Effector CD8-positive, alpha-beta T cell (primary cell): ENCODE measurements around the gene SLC29A1.
A peak's percentile ranks its signal among the peaks of the same experiment; 100 is the strongest.

Experiments
- DNase-seq: peaks from one replicate; lab custom pipeline; 2025; lab: John Stamatoyannopoulos, UW

Gene SLC29A1

DNA sequence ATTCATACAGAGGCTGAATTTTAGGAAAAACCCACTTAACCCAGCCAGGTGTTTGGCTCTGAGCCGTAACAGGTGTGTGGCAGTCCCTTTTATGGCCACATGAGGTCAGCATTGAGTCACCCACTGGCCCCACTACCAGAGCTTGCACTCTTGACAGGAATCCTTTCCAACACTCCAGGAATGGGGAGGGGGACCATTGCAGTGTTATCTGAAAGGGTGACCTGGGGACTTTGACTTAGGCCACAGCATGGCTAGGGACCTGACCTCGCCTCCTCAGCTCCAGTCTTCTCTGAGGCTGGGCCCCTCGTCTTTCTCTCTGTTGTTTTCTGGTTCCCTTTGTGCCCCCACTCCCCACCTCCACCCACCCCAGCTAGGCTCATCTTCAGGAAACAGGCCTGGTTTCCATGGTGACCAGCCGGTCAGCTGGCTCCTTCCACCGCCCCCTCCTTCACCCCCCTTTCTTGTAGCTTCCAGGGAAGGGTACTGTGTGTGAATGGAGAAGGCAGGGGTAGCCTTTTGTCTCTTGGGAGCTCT lies 44.8 kb downstream of the SLC29A1 start:
- peak; percentile 35 for DNase-seq

DNA sequence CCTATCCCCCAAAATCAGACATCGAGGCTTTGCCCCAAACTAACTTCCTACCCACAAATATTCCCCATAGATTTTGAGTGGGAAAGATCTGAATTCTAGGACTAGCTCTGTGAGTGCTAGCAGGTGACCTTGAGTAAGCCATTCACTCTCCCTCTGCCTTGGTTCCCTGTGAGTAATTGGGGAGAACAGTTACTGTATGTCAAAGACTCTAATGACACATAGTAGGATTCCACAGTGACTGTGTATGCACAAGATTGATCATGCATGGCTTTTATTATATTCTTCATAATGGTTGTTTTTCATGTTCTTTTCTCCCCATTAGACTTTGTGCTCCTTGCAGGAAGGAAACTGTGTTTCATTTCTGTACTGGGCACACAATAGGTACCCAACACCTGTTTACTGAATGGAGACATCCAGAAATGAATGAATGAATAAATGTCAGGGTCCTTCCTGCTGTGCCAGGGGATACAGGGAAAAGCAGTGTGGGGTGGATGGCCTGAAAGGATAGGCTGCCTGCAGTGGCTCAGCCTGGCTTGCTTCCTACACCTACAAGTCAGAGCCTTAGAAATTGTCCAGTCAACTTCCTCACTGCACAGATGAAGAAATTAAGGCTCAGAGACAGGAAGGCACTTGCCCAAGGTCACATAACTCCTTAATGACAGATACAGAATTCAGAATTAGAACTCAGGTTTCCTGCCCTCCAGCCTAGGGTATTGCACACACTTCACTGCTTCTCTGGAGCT lies 46.0 kb downstream of the SLC29A1 start:
- DNase-seq, result no peak

DNA sequence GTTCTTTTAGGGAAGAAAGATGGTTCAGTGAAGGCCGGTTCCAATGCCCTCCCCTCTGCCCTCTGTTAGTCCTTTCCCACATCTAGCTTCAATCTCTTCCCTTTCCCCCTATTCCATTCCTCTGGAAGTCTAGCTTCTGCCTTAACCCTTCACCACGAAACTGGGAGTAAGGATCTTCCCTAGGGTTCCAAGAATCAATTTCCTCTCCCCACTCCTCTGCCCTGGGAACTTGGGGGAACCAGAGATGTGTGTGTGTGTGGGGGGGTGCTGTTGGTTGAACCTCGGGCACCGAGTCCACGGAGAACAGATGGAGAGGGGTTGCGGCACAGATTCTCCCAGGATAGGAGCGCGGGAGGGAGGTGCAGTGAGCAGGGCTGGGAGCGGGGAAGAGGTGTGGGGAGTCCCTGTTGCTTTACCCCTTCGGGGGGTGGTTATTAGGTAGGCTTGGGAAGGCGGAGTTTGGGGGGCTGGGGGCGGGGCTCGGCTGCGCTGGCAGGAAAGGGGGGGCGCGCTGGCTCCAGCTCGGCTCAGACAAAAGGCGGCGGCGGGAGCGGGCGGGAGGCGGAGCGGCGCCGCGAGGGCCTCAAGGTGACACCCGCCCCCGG lies 46.6 kb downstream of the SLC29A1 start, which contains the start of gene TMEM151B:
Gene TMEM151B, plus strand, starts transcription at position 530 of the 605 bp plus-strand sequence. CDS start 293 bp downstream, outside the sequence.
- peak; percentile 51 for DNase-seq

DNA sequence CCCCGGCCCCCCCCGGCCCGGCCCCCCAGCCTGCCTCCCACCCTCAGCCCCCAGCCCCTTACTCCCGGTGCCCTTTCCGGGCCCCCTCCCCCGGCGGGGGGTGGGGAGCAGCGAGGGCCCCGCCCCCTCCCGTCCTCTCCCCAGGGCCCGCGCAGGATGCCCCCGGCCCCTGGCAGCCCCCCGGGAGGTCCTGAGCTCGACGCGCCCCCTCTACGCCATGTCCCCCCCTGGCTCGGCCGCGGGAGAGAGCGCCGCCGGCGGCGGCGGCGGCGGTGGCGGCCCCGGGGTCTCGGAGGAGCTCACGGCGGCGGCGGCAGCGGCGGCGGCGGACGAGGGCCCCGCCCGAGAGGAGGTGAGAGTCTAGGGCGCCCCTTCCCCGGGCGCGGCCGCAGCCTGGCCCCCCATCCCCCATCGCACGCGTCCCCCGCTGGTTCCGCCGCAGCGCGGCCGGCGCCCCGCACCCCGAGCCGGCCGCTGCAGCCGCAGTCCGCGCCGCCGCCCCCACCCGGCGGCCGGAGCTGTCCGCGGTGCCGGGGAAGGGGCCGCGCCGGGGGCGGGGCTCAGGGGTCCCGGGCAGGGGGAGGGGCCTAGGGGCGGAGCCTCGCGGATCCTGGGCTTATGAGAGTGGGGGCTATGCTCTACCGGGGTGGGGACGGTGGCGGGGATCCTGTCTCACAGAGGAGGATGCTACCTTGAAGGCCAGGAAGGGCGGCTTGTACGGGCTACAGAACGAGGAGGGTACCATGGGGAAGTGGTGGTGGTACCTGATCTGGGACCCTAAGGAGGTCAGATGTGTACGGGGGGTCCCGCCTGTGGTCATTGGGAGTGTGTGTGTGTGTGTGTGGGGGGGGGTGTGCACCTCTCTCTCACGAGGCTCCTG lies 47.4 kb downstream of the SLC29A1 start:
- no peak for DNase-seq

DNA sequence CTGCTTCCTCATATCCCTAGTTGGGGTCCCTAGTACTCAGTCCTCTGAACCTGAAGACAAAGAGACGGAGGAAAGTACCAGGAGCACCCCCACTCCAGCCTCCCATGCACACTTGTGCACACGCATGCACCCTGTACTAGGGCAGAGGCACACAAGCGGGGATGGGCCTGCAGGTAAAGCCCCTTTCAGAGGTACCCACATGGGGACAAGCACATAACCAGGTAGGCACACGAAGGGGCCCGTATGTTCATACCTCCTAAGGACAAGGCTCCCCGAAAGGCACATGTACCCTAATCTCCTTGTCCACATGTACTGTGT lies 48.0 kb downstream of the SLC29A1 start:
- no peak for DNase-seq

DNA sequence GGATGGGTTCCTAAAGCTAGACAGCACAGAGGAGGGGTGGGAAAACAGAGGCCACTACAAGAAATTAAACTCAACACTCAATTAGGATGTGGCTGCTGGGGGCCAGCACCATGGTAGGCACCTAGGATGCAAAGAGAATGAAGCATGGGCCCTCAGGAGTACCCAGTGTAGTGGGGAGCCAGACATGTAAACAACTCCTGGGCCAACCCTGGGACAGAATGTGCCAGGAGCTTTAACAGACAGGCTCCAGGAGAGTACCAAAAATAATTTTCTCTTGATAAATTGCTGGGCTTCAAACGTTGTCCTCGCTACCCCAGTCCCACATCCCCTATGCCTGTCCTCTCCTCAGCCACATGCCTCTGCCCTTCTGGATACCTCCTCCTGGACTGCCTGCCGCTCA lies 48.5 kb downstream of the SLC29A1 start:
- no peak for DNase-seq

DNA sequence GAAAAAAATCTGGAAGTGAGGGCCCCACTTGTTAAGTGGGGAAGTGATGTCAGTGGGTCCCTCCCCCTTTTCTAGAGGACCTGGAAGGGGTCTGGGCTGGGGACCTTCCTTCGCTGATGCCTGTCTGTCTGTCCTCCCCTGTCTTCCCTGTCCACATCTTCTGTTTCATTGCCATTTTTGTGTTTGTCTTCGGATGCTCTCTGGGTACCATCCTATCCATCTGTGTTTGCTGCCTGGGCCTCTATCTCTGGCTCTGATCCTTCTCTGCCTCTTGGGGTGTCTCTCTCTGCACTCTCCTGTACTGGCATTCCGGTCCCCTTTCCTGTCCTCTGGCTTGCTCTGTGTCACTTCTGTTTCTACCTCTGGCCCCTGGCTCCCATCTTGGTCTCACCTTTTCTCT lies 49.1 kb downstream of the SLC29A1 start:
- no peak for DNase-seq

DNA sequence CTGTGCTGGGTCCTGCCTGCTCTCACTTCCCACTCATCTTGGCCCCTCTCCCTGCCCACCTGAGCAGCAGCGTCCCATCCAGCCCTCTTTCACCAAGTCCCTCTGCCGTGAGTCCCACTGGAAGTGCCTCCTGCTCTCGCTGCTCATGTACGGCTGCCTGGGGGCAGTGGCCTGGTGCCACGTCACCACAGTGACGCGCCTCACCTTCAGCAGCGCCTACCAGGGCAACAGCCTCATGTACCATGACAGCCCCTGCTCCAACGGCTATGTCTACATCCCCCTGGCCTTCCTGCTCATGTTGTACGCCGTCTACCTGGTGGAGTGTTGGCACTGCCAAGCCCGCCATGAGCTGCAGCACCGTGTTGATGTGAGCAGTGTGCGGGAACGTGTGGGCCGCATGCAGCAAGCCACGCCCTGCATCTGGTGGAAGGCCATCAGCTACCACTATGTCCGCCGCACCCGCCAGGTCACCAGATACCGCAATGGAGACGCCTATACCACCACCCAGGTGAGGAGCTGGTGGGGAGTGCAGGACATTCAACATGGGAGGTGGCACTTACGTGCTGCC lies 49.7 kb downstream of the SLC29A1 start:
- no peak for DNase-seq

DNA sequence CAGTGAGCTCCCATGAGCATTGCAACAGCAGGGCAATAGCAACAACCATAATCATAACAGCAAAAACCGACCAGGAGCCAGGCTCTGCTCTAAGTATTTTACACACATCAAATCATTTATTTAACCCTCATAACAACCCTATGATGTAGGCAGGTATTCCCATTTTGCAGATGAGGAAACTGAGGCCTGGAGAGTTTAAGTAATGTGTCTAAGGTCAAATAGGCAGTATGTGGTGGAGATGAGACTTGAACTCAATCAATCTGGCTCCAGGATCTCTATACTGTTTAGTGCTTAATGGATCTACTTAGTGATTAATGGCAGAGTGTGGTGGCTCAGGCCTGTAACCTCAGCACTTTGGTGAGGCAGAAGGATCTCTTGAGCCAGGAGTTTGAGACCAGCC lies 50.2 kb downstream of the SLC29A1 start:
- DNase-seq, result no peak

DNA sequence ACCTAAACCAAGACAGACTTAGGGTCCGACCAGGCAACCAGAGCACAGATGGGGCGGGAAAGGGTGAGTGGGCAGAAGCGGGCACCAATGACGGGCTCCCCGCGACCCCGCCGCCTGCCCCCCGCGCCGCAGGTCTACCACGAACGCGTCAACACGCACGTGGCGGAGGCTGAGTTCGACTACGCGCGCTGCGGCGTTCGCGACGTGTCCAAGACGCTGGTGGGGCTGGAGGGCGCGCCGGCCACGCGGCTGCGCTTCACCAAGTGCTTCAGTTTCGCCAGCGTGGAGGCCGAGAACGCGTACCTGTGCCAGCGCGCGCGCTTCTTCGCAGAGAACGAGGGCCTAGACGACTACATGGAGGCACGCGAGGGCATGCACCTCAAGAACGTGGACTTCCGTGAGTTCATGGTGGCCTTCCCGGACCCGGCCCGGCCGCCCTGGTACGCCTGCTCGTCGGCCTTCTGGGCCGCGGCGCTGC lies 51.9 kb downstream of the SLC29A1 start:
- DNase-seq, result no peak

DNA sequence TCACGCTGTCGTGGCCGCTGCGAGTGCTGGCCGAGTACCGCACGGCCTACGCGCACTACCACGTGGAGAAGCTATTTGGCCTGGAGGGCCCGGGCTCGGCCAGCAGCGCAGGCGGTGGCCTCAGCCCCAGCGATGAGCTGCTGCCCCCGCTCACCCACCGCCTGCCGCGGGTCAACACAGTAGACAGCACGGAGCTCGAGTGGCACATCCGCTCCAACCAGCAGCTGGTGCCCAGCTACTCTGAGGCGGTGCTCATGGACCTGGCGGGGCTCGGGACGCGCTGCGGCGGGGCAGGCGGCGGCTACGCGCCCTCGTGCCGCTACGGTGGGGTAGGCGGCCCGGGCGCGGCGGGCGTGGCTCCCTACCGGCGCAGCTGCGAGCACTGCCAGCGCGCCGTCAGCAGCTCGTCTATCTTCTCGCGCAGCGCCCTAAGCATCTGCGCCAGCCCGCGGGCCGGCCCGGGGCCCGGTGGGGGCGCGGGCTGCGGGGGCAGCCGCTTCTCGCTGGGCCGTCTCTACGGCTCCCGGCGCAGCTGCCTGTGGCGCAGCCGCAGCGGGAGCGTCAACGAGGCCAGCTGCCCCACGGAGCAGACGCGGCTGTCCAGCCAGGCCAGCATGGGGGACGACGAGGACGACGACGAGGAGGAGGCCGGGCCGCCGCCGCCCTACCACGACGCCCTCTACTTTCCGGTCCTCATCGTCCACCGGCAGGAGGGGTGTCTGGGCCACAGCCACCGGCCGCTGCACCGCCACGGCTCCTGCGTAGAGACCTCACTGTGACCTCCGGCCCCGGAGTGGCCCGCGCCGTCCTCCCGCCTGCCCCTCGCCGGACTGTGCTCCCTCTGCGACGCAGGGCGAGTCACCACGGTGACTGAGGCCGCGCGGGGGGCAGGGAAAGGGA lies 52.6 kb downstream of the SLC29A1 start:
- no peak for DNase-seq

DNA sequence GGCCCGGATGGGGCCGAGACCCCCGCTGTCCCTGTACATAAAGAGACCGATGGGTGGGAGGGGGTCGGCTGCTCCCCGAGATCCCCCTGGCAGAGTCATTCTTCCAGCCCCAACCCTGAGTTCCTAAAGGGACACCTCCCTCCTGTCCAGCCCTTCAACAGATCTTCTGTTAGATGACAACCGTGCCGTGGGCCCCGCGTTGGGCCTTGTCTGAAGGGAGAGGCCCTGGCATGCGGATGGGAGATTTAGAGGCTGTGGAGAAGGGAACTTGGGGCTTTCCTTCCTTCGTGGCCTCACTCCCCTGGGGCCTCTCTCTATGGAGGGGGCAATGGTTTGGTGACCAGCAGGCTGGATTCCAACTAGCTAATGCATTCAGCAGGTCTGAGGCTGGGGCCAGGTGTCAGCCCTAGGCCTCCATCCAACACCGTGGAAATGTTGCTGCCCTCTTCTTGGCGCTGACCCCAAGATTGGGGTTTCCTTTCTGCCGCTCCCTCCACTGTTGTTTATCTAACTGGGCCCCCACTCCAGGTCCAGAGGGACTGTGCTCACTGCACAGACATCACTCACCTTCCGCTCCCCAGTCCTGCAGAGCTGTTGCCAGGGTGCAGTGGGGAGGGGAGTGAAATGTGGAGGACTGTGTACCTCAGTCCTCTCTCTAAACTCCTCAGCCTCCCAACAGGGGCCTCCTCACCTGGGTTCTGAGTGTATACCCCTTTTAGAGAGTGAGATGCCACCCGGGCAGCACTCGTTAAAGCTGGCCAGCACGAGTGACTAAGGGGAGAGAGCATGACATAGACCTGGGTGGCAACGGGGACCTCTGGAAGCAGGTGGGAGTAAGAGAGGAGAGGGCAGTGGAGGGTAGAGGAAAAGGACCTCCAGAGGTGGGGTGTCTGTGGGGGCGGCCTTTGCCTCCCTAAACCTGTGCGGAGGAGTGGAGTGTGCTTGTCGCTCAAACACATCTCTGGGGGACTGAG lies 53.6 kb downstream of the SLC29A1 start:
- no peak for DNase-seq

DNA sequence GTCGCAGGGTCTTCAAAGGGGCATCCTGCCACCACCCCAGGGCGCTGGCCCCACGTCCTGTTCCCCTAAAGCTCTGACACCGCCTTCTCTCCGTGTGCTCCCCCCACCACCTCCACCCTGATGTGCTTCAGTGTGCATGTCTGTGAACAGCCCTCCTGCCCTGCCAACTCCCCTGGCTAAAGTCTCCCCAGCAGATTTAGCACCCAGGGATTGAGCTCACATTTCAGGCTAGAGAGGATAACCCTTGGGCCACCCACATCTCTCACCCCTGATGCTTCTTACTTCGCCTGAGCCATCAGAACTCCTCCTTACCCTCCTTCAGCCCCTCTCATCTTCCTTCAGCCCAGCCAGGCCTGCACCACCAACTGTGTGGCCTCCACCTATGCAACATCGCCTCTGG lies 54.4 kb downstream of the SLC29A1 start:
- DNase-seq, result no peak

DNA sequence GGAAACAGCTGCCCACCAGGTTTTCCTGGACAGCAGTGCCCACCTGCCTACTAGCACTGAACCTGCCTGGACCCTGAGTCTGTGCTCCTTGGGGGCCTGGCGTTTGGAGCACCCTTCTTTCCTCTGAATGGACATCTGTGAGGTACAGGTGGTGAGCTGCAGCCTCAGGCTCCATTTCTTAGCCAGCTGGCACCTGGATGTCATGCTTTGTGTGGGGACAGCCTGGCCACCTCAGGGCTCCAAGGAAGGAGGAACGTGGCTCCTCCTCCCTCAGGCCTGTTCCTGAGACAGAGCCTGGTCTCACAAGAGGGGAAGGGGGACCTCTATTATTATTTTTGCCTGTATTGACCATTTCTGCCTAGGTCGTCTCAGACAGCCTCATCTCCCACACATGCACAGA lies 54.9 kb downstream of the SLC29A1 start:
- DNase-seq, result no peak

DNA sequence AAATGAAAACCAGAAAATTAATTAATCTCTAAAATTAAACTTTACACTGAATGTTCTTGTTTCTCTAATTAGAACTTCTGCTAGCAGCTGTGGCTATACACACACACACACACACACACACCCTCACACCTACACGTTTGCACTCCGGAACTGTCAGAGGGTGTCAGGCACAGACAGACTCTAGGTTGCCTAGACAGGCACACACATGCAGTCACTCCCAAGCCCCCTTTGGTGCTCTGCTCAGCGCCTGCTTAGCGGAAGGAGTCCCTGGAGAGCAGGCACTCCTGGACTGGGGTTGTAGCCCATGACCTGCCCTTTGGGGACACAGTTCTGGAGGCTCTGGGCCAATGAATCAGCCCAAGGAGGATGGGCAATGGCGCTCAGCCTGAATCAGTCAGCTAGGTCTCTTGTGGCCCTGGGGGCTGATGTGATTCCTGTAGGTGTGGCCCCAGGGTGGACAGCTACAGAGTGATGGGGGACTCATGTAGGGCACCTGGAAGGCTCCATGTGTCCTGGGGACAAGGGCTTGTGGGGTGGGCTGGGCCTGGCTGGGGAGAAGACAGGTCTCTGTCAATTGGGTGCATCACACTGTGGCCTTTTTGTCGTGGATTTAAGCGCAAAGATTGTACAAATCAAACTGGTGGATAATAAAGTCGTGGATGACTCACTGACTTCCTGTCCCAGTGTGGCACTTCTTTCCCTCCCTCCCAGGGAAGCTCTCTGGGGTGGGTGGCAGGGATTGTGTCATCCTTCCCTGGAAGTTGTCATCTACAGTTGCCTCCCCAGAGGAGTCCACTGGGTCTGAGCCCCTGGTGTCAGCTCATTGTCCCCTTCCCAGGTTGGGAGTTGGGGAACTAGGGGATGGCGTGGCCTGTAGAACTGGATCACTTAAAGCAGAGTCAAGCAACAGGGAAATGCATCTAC lies 55.6 kb downstream of the SLC29A1 start:
- no peak for DNase-seq
